H9 (cell line): ENCODE results near the gene SLC2A1. TPM values are rescaled to one million over a fixed set of nuclear protein-coding genes. Genes with fewer than 3 reads are reported as not detected.

Source experiments
- DNase-seq: peaks from one replicate; pipeline ENCODE4 v3.0.0-alpha.2; 2017
- H2AFZ ChIP-seq: one replicate; pipeline ENCODE4 v1.6.1; 2013; ENCODE audit warnings: mild to moderate bottlenecking, low read length, control low read depth, moderate library complexity
- H2AK5ac ChIP-seq: 2 replicates; pipeline ENCODE4 v1.6.1; 2013; ENCODE audit warnings: low read length, control low read depth, mixed read lengths; ENCODE audit not compliant: insufficient read length
- H2BK120ac ChIP-seq: one replicate; pipeline ENCODE4 v1.6.1; 2013; ENCODE audit warnings: low read depth, mild to moderate bottlenecking, low read length, control low read depth, inconsistent platforms; ENCODE audit not compliant: poor library complexity, severe bottlenecking
- H2BK12ac ChIP-seq: 2 replicates; pipeline ENCODE4 v1.6.1; 2013; ENCODE audit warnings: low read length, control low read depth, mixed read lengths, low read depth; ENCODE audit not compliant: insufficient read length
- H2BK15ac ChIP-seq: 2 replicates; pipeline ENCODE4 v1.6.1; 2013; ENCODE audit warnings: low read depth, low read length, control low read depth
- H2BK20ac ChIP-seq: one replicate; pipeline ENCODE4 v1.6.1; 2013; ENCODE audit warnings: low read depth, mild to moderate bottlenecking, low read length, control low read depth, inconsistent platforms; ENCODE audit not compliant: poor library complexity, severe bottlenecking
- H2BK5ac ChIP-seq: 2 replicates; pipeline ENCODE4 v1.6.1; 2013; ENCODE audit warnings: low read length, control low read depth, mixed read lengths; ENCODE audit not compliant: insufficient read length
- H3K14ac ChIP-seq: 2 replicates; pipeline ENCODE4 v1.6.1; 2013; ENCODE audit warnings: low read length, control low read depth; ENCODE audit not compliant: insufficient read depth
- H3K18ac ChIP-seq: 2 replicates; pipeline ENCODE4 v1.6.1; 2013; ENCODE audit warnings: low read depth, mild to moderate bottlenecking, mixed read lengths, low read length, control low read depth; ENCODE audit not compliant: insufficient read length
- H3K23ac ChIP-seq: 2 replicates; pipeline ENCODE4 v1.6.1; 2013; ENCODE audit warnings: low read length, control low read depth, mixed read lengths, low read depth; ENCODE audit not compliant: insufficient read length
- H3K23me2 ChIP-seq: 2 replicates; pipeline ENCODE4 v1.6.1; 2013; ENCODE audit warnings: low read depth, mild to moderate bottlenecking, mixed read lengths, low read length, control low read depth; ENCODE audit not compliant: insufficient read length, poor library complexity, severe bottlenecking
- H3K27ac ChIP-seq: 2 replicates; pipeline ENCODE4 v1.5.1; 2013; ENCODE audit warnings: low read length, control low read depth, mixed read lengths, low read depth; ENCODE audit not compliant: insufficient read length
- H3K27me3 ChIP-seq: 2 replicates; pipeline ENCODE4 v1.6.1; 2013; ENCODE audit warnings: low read length, control low read depth, inconsistent platforms; ENCODE audit not compliant: insufficient read depth
- H3K4ac ChIP-seq: 2 replicates; pipeline ENCODE4 v1.6.1; 2013; ENCODE audit warnings: low read depth, mild to moderate bottlenecking, control low read depth, inconsistent platforms, low read length, moderate library complexity
- H3K4me1 ChIP-seq: 2 replicates; pipeline ENCODE4 v1.6.1; 2013; ENCODE audit warnings: low read length, control low read depth, inconsistent platforms; ENCODE audit not compliant: insufficient read depth
- H3K4me2 ChIP-seq: 2 replicates; pipeline ENCODE4 v1.6.1; 2013; ENCODE audit warnings: low read length, control low read depth, mixed read lengths; ENCODE audit not compliant: insufficient read length, insufficient read depth
- H3K56ac ChIP-seq: 2 replicates; pipeline ENCODE4 v1.6.1; 2013; ENCODE audit warnings: low read depth, mild to moderate bottlenecking, mixed read lengths, low read length, control low read depth; ENCODE audit not compliant: insufficient read length
- H3K79me1 ChIP-seq: 2 replicates; pipeline ENCODE4 v1.6.1; 2013; ENCODE audit warnings: low read depth, mild to moderate bottlenecking, moderate library complexity, low read length, control low read depth, inconsistent platforms; ENCODE audit not compliant: insufficient read depth, poor library complexity, severe bottlenecking
- H3K79me2 ChIP-seq: 2 replicates; pipeline ENCODE4 v1.6.1; 2013; ENCODE audit warnings: low read length, control low read depth, inconsistent platforms; ENCODE audit not compliant: insufficient read depth
- H3K9ac ChIP-seq: 2 replicates; pipeline ENCODE4 v1.6.1; 2013; ENCODE audit warnings: low read length, control low read depth, mixed read lengths; ENCODE audit not compliant: insufficient read length; ENCODE audit errors: extremely low read depth
- H3K9me3 ChIP-seq: one replicate; pipeline ENCODE4 v1.6.1; 2013; ENCODE audit warnings: low read depth, low read length, inconsistent platforms; ENCODE audit not compliant: control insufficient read depth
- H3T11ph ChIP-seq: one replicate; pipeline ENCODE4 v1.6.1; 2013; ENCODE audit warnings: mild to moderate bottlenecking, low read length, control low read depth, inconsistent platforms
- H4K20me1 ChIP-seq: one replicate; pipeline ENCODE4 v1.6.1; 2013; ENCODE audit not compliant: control insufficient read depth, insufficient read length, insufficient read depth
- H4K5ac ChIP-seq: 2 replicates; pipeline ENCODE4 v1.6.1; 2013; ENCODE audit warnings: low read depth, mild to moderate bottlenecking, mixed read lengths, low read length, control low read depth; ENCODE audit not compliant: insufficient read length
- H4K8ac ChIP-seq: replicated peaks from 2 replicates; pipeline ENCODE4 v1.6.1; 2013; ENCODE audit warnings: low read length, control low read depth, mixed read lengths, low read depth; ENCODE audit not compliant: insufficient read length
- H4K91ac ChIP-seq: 2 replicates; pipeline ENCODE4 v1.6.1; 2013; ENCODE audit warnings: low read depth, mild to moderate bottlenecking, moderate library complexity, mixed read lengths, low read length, control low read depth; ENCODE audit not compliant: insufficient read length
- H3K27ac Mint-ChIP-seq, 3 experiments: 2 replicates in 2 of 3; 3 replicates in 1 of 3; pipeline ENCODE4 v1.8.0; 2020 to 2021; ENCODE audit warnings: mixed read lengths in 3 of 3, mild to moderate bottlenecking in 1 of 3, moderate library complexity in 1 of 3
- H3K27me3 Mint-ChIP-seq: 2 replicates; pipeline ENCODE4 v1.8.0; 2021; ENCODE audit warnings: low read depth, mild to moderate bottlenecking, moderate library complexity, mixed read lengths
- H3K36me3 Mint-ChIP-seq, 3 experiments: 2 replicates in 2 of 3; 3 replicates in 1 of 3; pipeline ENCODE4 v1.8.0; 2020 to 2021; ENCODE audit warnings: low read depth in 3 of 3, mixed read lengths in 3 of 3; ENCODE audit not compliant: insufficient read depth in 1 of 3
- H3K4me1 Mint-ChIP-seq, 2 experiments: 2 replicates each; pipeline ENCODE4 v1.8.0; 2020; ENCODE audit warnings: mixed read lengths in 2 of 2
- H3K4me3 Mint-ChIP-seq, 2 experiments: 2 replicates in 1 of 2; 3 replicates in 1 of 2; pipeline ENCODE4 v1.8.0; 2020 to 2021; ENCODE audit warnings: mild to moderate bottlenecking in 2 of 2, mixed read lengths in 2 of 2, moderate library complexity in 1 of 2
- H3K9me3 Mint-ChIP-seq, 2 experiments: 2 replicates in 1 of 2; 3 replicates in 1 of 2; pipeline ENCODE4 v1.8.0; 2020; ENCODE audit warnings: mild to moderate bottlenecking in 2 of 2, mixed read lengths in 2 of 2, moderate library complexity in 1 of 2
- CTCF ChIP-seq: fragments of 200-600 bp; sonication (generic); conservative IDR thresholded peaks from 3 replicates; pipeline ENCODE4 v1.8.0; 2021; ENCODE audit warnings: antibody characterized with exemption, mild to moderate bottlenecking
- WGBS: extraction: QIAGEN DNeasy Blood & Tissue Kit; methylation state at CpG from one replicate; pipeline ENCODE4 v1.1.7; 2013; ENCODE audit warnings: missing lambda C conversion rate, low lambda C conversion rate, mixed read lengths; ENCODE audit not compliant: insufficient read length; ENCODE audit errors: extremely low coverage; 5-methylcytosine and 5-hydroxymethylcytosine counted together
- total RNA-seq: library from RNA; stranded (reverse); gene quantifications from 2 replicates; pipeline ENCODE4 v1.2.1, GENCODE V29; 2021

Gene SLC2A1
- total RNA-seq, 1 experiment from 2014 or later = 186 TPM

GRCh38 chr1:42945164-42945563, 13.5 kb downstream of the SLC2A1 start:
- H3K9ac ChIP-seq = no peak overlapping the region

More at GRCh38 chr1:42945164-42945563, 13.5 kb downstream of the SLC2A1 start:
- Histone ChIP-seq H3K4me1 (peaks cover 11% of the 10 kb centered on the region), H3K9me3 (no peaks in the 10 kb centered on the region), H2BK20ac (no peak overlapping the region), H3K4me2 (no peak overlapping the region), H2BK5ac (no peak overlapping the region), H4K8ac (no peak overlapping the region), H2BK12ac (no peak overlapping the region), H3K4ac (no peak overlapping the region), H3K18ac (no peak overlapping the region), H2BK120ac (no peak overlapping the region), H3K23ac (no peak overlapping the region), H3K79me2 (peaks cover 65% of the 10 kb centered on the region), H2BK15ac (no peak overlapping the region), H4K91ac (no peak overlapping the region), H2AFZ (no peak overlapping the region), H4K20me1 (no peaks in the 10 kb centered on the region), H3K23me2 (no peaks in the 10 kb centered on the region), H3K27ac (no peak overlapping the region), H3T11ph (no peak overlapping the region), H3K56ac (no peak overlapping the region), H3K27me3 (no peaks in the 10 kb centered on the region), H3K14ac (no peak overlapping the region), H2AK5ac (no peak overlapping the region), H4K5ac (no peak overlapping the region), H3K79me1 (peaks cover 8% of the 10 kb centered on the region)
- Mint-ChIP-seq H3K27me3 (no peaks in the 10 kb centered on the region), H3K9me3 (no peaks in the 10 kb centered on the region; a peak in 2 of 5 replicates), H3K36me3 (peaks cover 57 to 83% (median 60%) of the 10 kb centered on the region in 3 experiments; a peak in 6 of 7 replicates), H3K4me3 (peak overlapping the region in 1 of 2 experiments; percentile 44; a peak in 2 of 5 replicates), H3K27ac (peak overlapping the region in 2 of 3 experiments; percentile 33 to 62; a peak in 2 of 7 replicates), H3K4me1 (peaks cover 68 to 83% of the 10 kb centered on the region in 2 experiments)
- WGBS = no CpG with 5 or more reads among the region's 6 CpGs
- TF ChIP-seq CTCF = no peak
- no peak for DNase-seq
